IMR-90 (cell line): ENCODE data around the gene C1orf116. TPM values are rescaled to one million over a fixed set of nuclear protein-coding genes. Genes with fewer than 3 reads are reported as not detected.

Experiments used
- ATAC-seq: fragments of 200-7000 bp; cut with Tn5 transposase; 2 replicates; pipeline ENCODE4 v1.9.1; 2020; ENCODE audit warnings: low read depth, mild to moderate bottlenecking, moderate library complexity
- BruUV-seq: library from RNA; stranded (reverse); fragments of 400-500 nt; replicated peaks from 2 replicates; lab custom pipeline; 2021; lab: Mats Ljungman, UMichigan
- CTCF ChIA-PET: fragments of 300-600 bp; formaldehyde crosslinking; extraction: SDS; loops from one replicate; lab custom pipeline; 2021; ENCODE audit warnings: antibody characterized with exemption; lab: Yijun Ruan, JAX
- POLR2A ChIA-PET: fragments of 300-600 bp; sonication (Branson Sonifier 250); formaldehyde crosslinking; loops from one replicate; lab custom pipeline; 2022; ENCODE audit warnings: antibody characterized with exemption; ENCODE audit not compliant: unreplicated experiment; lab: Charles Lee
- DNase-seq: peaks from one replicate; pipeline ENCODE4 v3.0.0; 2013
- H2AFZ ChIP-seq: replicated peaks from 2 replicates; pipeline ENCODE3; 2013; ENCODE audit warnings: low read length, mild to moderate bottlenecking; ENCODE audit not compliant: poor library complexity
- H2AK5ac ChIP-seq: 2 replicates; pipeline ENCODE4 v1.6.1; 2013; ENCODE audit warnings: low read depth, low read length, inconsistent platforms
- H2AK9ac ChIP-seq: replicated peaks from 2 replicates; pipeline ENCODE3; 2013; ENCODE audit warnings: mild to moderate bottlenecking, low read depth, low read length, moderate library complexity; ENCODE audit not compliant: poor library complexity
- H2BK120ac ChIP-seq: 2 replicates; pipeline ENCODE4 v1.6.1; 2013; ENCODE audit warnings: low read depth, low read length, inconsistent platforms
- H2BK15ac ChIP-seq: 3 replicates; pipeline ENCODE4 v1.6.1; 2013; ENCODE audit warnings: low read depth, low read length, inconsistent platforms
- H2BK20ac ChIP-seq: 2 replicates; pipeline ENCODE4 v1.6.1; 2013; ENCODE audit warnings: low read depth, mild to moderate bottlenecking, inconsistent platforms, low read length, moderate library complexity
- H2BK5ac ChIP-seq: 2 replicates; pipeline ENCODE4 v1.6.1; 2013; ENCODE audit warnings: mild to moderate bottlenecking, low read depth, low read length, inconsistent platforms; ENCODE audit not compliant: poor library complexity, severe bottlenecking
- H3K14ac ChIP-seq: replicated peaks from 2 replicates; pipeline ENCODE4 v1.6.1; 2013; ENCODE audit warnings: low read depth, low read length, inconsistent platforms
- H3K18ac ChIP-seq: 2 replicates; pipeline ENCODE4 v1.6.1; 2013; ENCODE audit warnings: low read depth, low read length, control low read depth
- H3K23ac ChIP-seq: 2 replicates; pipeline ENCODE4 v1.6.1; 2013; ENCODE audit warnings: low read depth, low read length, inconsistent platforms
- H3K27ac ChIP-seq: 2 replicates; pipeline ENCODE4 v1.5.1; 2013; ENCODE audit warnings: mild to moderate bottlenecking, control low read depth, low read length; ENCODE audit not compliant: insufficient read depth
- H3K27me3 ChIP-seq: 2 replicates; pipeline ENCODE4 v1.6.1; 2013; ENCODE audit warnings: low read length; ENCODE audit not compliant: control insufficient read depth, insufficient read depth
- H3K36me3 ChIP-seq: 2 replicates; pipeline ENCODE4 v1.6.1; 2013; ENCODE audit warnings: low read length, mixed read lengths; ENCODE audit not compliant: control insufficient read depth, insufficient read depth
- H3K4ac ChIP-seq: 2 replicates; pipeline ENCODE4 v1.6.1; 2013; ENCODE audit warnings: low read depth, low read length, inconsistent platforms
- H3K4me1 ChIP-seq: 2 replicates; pipeline ENCODE4 v1.6.1; 2013; ENCODE audit warnings: low read length, mixed read lengths; ENCODE audit not compliant: control insufficient read depth, insufficient read depth
- H3K4me2 ChIP-seq: 2 replicates; pipeline ENCODE4 v1.6.1; 2013; ENCODE audit warnings: low read depth, mild to moderate bottlenecking, control low read depth, low read length, moderate library complexity
- H3K4me3 ChIP-seq: 2 replicates; pipeline ENCODE4 v1.5.1; 2013; ENCODE audit warnings: low read depth, mild to moderate bottlenecking, control low read depth, low read length, moderate library complexity; ENCODE audit not compliant: insufficient read depth
- H3K56ac ChIP-seq: 2 replicates; pipeline ENCODE4 v1.6.1; 2013; ENCODE audit warnings: low read length, inconsistent platforms; ENCODE audit not compliant: insufficient read depth; ENCODE audit errors: extremely low read depth
- H3K79me1 ChIP-seq, 2 experiments: 2 replicates each; pipeline ENCODE4 v1.6.1; 2013; ENCODE audit warnings: low read length in 2 of 2, inconsistent platforms in 1 of 2, low read depth in 1 of 2
- H3K9ac ChIP-seq: 2 replicates; pipeline ENCODE4 v1.6.1; 2013; ENCODE audit warnings: low read depth, low read length, control low read depth
- H3K9me1 ChIP-seq: 2 replicates; pipeline ENCODE4 v1.6.1; 2013; ENCODE audit warnings: low read length, inconsistent platforms; ENCODE audit not compliant: insufficient read depth
- H3K9me3 ChIP-seq: 2 replicates; pipeline ENCODE4 v1.6.1; 2013; ENCODE audit warnings: low read length; ENCODE audit not compliant: control insufficient read depth, insufficient read depth
- H4K20me1 ChIP-seq: 2 replicates; pipeline ENCODE4 v1.6.1; 2013; ENCODE audit warnings: low read length, inconsistent platforms; ENCODE audit not compliant: insufficient read depth
- H4K5ac ChIP-seq: 2 replicates; pipeline ENCODE4 v1.6.1; 2013; ENCODE audit warnings: mild to moderate bottlenecking, low read depth, low read length, control low read depth
- H4K8ac ChIP-seq, 2 experiments: 2 replicates each; pipeline ENCODE4 v1.6.1; 2013; ENCODE audit warnings: low read depth in 2 of 2, low read length in 2 of 2, control low read depth in 1 of 2, inconsistent platforms in 1 of 2
- H4K91ac ChIP-seq: 2 replicates; pipeline ENCODE4 v1.6.1; 2013; ENCODE audit warnings: low read depth, low read length, inconsistent platforms; ENCODE audit not compliant: insufficient read depth
- BHLHE40 ChIP-seq: fragments of 150-350 bp; IDR thresholded peaks from 2 replicates; pipeline ENCODE4 v1.6.1; 2016; ENCODE audit warnings: mild to moderate bottlenecking, low read depth, low read length
- CEBPB ChIP-seq: IDR thresholded peaks from 2 replicates; pipeline ENCODE4 v1.6.1; 2012; ENCODE audit warnings: low read depth, low read length, improper control_type of control experiment
- CHD1 ChIP-seq: IDR thresholded peaks from 2 replicates; pipeline ENCODE4 v1.6.1; 2012; ENCODE audit warnings: low read depth, low read length, improper control_type of control experiment
- FOS ChIP-seq: fragments of 150-350 bp; IDR thresholded peaks from 2 replicates; pipeline ENCODE4 v1.6.1; 2016; ENCODE audit warnings: low read depth, low read length
- MAFK ChIP-seq: IDR thresholded peaks from 2 replicates; pipeline ENCODE4 v1.6.1; 2012; ENCODE audit warnings: low read depth, low read length, improper control_type of control experiment
- MAZ ChIP-seq: IDR thresholded peaks from 2 replicates; pipeline ENCODE4 v1.6.1; 2012; ENCODE audit warnings: low read depth, mild to moderate bottlenecking, low read length, improper control_type of control experiment, moderate library complexity, borderline replicate concordance
- MXI1 ChIP-seq: IDR thresholded peaks from 2 replicates; pipeline ENCODE4 v1.6.1; 2012; ENCODE audit warnings: low read depth, mild to moderate bottlenecking, low read length, moderate library complexity, borderline replicate concordance
- NFE2L2 ChIP-seq: fragments of 150-350 bp; IDR thresholded peaks from 2 replicates; pipeline ENCODE4 v1.6.1; 2016; ENCODE audit warnings: low read depth, mild to moderate bottlenecking, low read length
- POLR2A ChIP-seq: IDR thresholded peaks from 2 replicates; pipeline ENCODE4 v1.6.1; 2012; ENCODE audit warnings: mild to moderate bottlenecking, low read depth, low read length
- RAD21 ChIP-seq: IDR thresholded peaks from 2 replicates; pipeline ENCODE4 v1.6.1; 2012; ENCODE audit warnings: low read length, improper control_type of control experiment
- RCOR1 ChIP-seq: IDR thresholded peaks from 2 replicates; pipeline ENCODE4 v1.6.1; 2012; ENCODE audit warnings: mild to moderate bottlenecking, low read length, improper control_type of control experiment; ENCODE audit not compliant: insufficient replicate concordance
- RFX5 ChIP-seq: IDR thresholded peaks from 2 replicates; pipeline ENCODE4 v1.8.0; 2012; ENCODE audit warnings: low read depth, mild to moderate bottlenecking, low read length, moderate library complexity
- SMC3 ChIP-seq: fragments of 150-350 bp; IDR thresholded peaks from 2 replicates; pipeline ENCODE4 v1.6.1; 2016; ENCODE audit warnings: low read depth, mild to moderate bottlenecking, antibody characterized with exemption, low read length, moderate library complexity
- WGBS, 2 experiments: methylation state at CpG; one replicate each; pipeline versions ENCODE4 v1.1.5 to v1.1.7; 2013; ENCODE audit warnings: missing lambda C conversion rate in 2 of 2; ENCODE audit not compliant: insufficient read length in 1 of 2; ENCODE audit errors: extremely low coverage in 2 of 2; 5-methylcytosine and 5-hydroxymethylcytosine counted together
- dilution Hi-C: fragments of 300-500 bp; cut with HindIII; formaldehyde crosslinking; loops from one replicate; pipeline ENCODE4 v1.14.3; 2018; ENCODE audit warnings: low sequenced_read_pairs; ENCODE audit not compliant: unreplicated experiment
- in situ Hi-C: fragments of 300-500 bp; cut with MboI; formaldehyde crosslinking; loops from 3 replicates; pipeline ENCODE4 v1.14.3; 2019; ENCODE audit warnings: low sequenced_read_pairs, inconsistent platforms, mixed read lengths
- intact Hi-C: fragments of 100-400 bp; cut with micrococcal nuclease; formaldehyde crosslinking; loops from 2 replicates; pipeline ENCODE4 v1.10.0; 2022
- polyA plus RNA-seq, 3 experiments: library from polyadenylated mRNA; depleted of rRNA; stranded (reverse); fragments of >200 nt; gene quantifications; 2 replicates each; pipeline ENCODE4 v1.2.3, GENCODE V29; 2012; ENCODE audit warnings: low replicate concordance in 1 of 3
- total RNA-seq: library from RNA; depleted of rRNA; stranded (reverse); fragments of >200 nt; gene quantifications from 2 replicates; pipeline ENCODE4 v1.2.3, GENCODE V29; 2012
- TF ChIP-seq, protein P1 (sequence below): fragments of 150-350 bp; IDR thresholded peaks from 2 replicates; pipeline ENCODE4 v1.6.1; 2016; ENCODE audit warnings: low read depth, mild to moderate bottlenecking, low read length, moderate library complexity, borderline replicate concordance
- TF ChIP-seq, protein P2 (sequence below): fragments of 150-350 bp; IDR thresholded peaks from 2 replicates; pipeline ENCODE4 v1.6.1; 2017; ENCODE audit warnings: mild to moderate bottlenecking, antibody characterized with exemption, low read length, low read depth
- TF ChIP-seq, protein P3 (sequence below): conservative IDR thresholded peaks from 2 replicates; pipeline ENCODE4 v1.5.1; 2012; ENCODE audit warnings: mild to moderate bottlenecking, low read depth, low read length, improper control_type of control experiment

The C1orf116 gene
- total and polyA plus RNA-seq, 2 of the 4 experiments (the other 2 are of a cell fraction) = under 0.01 to 0.03 TPM

DNA sequence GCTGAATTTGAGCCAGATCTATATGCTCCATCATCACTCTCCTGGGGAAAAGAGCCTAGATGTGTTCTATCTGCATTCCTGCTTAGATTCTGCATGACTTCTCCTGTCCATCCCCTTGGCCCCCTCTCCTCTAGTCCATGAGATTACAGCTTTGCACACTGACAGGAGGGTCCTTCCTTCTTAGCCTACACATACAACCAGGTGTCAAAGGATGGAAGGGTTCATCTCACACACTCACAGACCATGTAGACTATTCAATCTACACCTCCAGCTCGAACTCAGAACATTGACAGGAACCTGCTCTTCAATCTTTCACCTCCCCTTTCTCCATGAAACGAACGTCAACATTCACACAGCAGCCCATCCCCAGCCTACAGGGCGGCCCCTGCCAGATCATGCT lies 13.8 kb downstream of the C1orf116 start:
- Histone ChIP-seq H3K27me3 (peaks cover 2% of the 10 kb centered on the region; the same call in 1 of the 2 replicates), H2BK5ac (no peak overlapping the region), H3K4me1 (no peaks in the 10 kb centered on the region; the same call in 1 of the 2 replicates), H3K27ac (no peak overlapping the region), H4K91ac (no peak overlapping the region), H2AK9ac (no peak overlapping the region), H3K36me3 (no peaks in the 10 kb centered on the region), H2BK120ac (no peak overlapping the region), H4K20me1 (no peaks in the 10 kb centered on the region), H3K9ac (no peak overlapping the region), H2AK5ac (no peak overlapping the region), H3K23ac (no peak overlapping the region), H3K4me3 (no peak overlapping the region), H3K18ac (no peak overlapping the region), H4K8ac (no peak overlapping the region), H3K9me3 (no peaks in the 10 kb centered on the region), H3K56ac (no peak overlapping the region), H3K14ac (no peak overlapping the region), H3K4me2 (no peak overlapping the region), H3K9me1 (peaks cover 14% of the 10 kb centered on the region), H3K79me1 (no peaks in the 10 kb centered on the region), H2BK20ac (no peak overlapping the region), H4K5ac (no peak overlapping the region), H2BK15ac (no peak overlapping the region), H2AFZ (no peak overlapping the region), H3K4ac (no peak overlapping the region)
- no TSS peak for BruUV-seq
- ATAC-seq = no peak
- no CpG with 5 or more reads among the region's 4 CpGs for WGBS, 2 experiments
- DNase-seq = no peak
- dilution Hi-C loops = no loop called here
- intact Hi-C loops = no loop called here
- POLR2A ChIA-PET = no interaction called here
- in situ Hi-C loops = no loop called here
- CTCF ChIA-PET = no interaction called here
- TF ChIP-seq MAZ (no peak), CEBPB (no peak), BHLHE40 (no peak), CHD1 (no peak), MXI1 (no peak), NFE2L2 (no peak), RCOR1 (no peak), MAFK (no peak), FOS (no peak), RFX5 (no peak), POLR2A (no peak), RAD21 (no peak), SMC3 (no peak)
- TF ChIP-seq, protein P1, sequence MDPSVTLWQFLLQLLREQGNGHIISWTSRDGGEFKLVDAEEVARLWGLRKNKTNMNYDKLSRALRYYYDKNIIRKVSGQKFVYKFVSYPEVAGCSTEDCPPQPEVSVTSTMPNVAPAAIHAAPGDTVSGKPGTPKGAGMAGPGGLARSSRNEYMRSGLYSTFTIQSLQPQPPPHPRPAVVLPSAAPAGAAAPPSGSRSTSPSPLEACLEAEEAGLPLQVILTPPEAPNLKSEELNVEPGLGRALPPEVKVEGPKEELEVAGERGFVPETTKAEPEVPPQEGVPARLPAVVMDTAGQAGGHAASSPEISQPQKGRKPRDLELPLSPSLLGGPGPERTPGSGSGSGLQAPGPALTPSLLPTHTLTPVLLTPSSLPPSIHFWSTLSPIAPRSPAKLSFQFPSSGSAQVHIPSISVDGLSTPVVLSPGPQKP = no peak
- TF ChIP-seq, protein P2, sequence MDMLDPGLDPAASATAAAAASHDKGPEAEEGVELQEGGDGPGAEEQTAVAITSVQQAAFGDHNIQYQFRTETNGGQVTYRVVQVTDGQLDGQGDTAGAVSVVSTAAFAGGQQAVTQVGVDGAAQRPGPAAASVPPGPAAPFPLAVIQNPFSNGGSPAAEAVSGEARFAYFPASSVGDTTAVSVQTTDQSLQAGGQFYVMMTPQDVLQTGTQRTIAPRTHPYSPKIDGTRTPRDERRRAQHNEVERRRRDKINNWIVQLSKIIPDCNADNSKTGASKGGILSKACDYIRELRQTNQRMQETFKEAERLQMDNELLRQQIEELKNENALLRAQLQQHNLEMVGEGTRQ = no peak
- TF ChIP-seq, protein P3, sequence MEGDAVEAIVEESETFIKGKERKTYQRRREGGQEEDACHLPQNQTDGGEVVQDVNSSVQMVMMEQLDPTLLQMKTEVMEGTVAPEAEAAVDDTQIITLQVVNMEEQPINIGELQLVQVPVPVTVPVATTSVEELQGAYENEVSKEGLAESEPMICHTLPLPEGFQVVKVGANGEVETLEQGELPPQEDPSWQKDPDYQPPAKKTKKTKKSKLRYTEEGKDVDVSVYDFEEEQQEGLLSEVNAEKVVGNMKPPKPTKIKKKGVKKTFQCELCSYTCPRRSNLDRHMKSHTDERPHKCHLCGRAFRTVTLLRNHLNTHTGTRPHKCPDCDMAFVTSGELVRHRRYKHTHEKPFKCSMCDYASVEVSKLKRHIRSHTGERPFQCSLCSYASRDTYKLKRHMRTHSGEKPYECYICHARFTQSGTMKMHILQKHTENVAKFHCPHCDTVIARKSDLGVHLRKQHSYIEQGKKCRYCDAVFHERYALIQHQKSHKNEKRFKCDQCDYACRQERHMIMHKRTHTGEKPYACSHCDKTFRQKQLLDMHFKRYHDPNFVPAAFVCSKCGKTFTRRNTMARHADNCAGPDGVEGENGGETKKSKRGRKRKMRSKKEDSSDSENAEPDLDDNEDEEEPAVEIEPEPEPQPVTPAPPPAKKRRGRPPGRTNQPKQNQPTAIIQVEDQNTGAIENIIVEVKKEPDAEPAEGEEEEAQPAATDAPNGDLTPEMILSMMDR = no peak
